Pancreas (tissue), 10 donors: ENCODE results near the gene RAD51B. TPM values are rescaled to one million over a fixed set of nuclear protein-coding genes. Genes with fewer than 3 reads are reported as not detected.
A peak's percentile ranks its signal among the peaks of the same experiment; 100 is the strongest.

Source experiments
- ATAC-seq, 4 donors: fragments of 200-7000 bp; cut with Tn5 transposase; one replicate each; pipeline versions ENCODE4 v1.8.0 to v1.9.1; 2020; ENCODE audit warnings: mild to moderate bottlenecking in 4 of 4, moderate library complexity in 4 of 4
- DNase-seq, 6 donors: peaks; one replicate each; pipeline ENCODE4 v3.0.0-alpha.2; 2020
- FAIRE-seq: peaks from 2 replicates; lab custom pipeline; 2012; peaks lifted over from hg19 to GRCh38; lab: Jason Lieb, UNC
- H3K27ac ChIP-seq, 4 donors: fragments of 200-600 bp; sonication (generic); 1 replicate in 3 of 4; 2 replicates in 1 of 4; pipeline versions ENCODE4 v1.5.0 to v1.8.0; 2020
- H3K27me3 ChIP-seq, 4 donors: fragments of 200-600 bp; one replicate each; pipeline ENCODE4 v1.8.0; 2021
- H3K36me3 ChIP-seq, 3 donors: fragments of 200-600 bp; sonication (generic) in 1 of 3; one replicate each; pipeline versions ENCODE4 v1.5.0 to v1.8.0; 2020 to 2021
- H3K4me1 ChIP-seq, 3 donors: fragments of 200-600 bp; one replicate each; pipeline ENCODE4 v1.8.0; 2021
- H3K4me3 ChIP-seq, 4 donors: fragments of 200-600 bp; sonication (generic) in 2 of 4; one replicate each; pipeline versions ENCODE4 v1.5.0 to v1.8.0; 2020 to 2021
- H3K9me3 ChIP-seq, 4 donors: fragments of 200-600 bp; one replicate each; pipeline ENCODE4 v1.8.0; 2021
- CTCF ChIP-seq, 4 donors: fragments of 200-600 bp; sonication (generic) in 3 of 4; IDR thresholded peaks; one replicate each; pipeline versions ENCODE4 v1.5.0 to v1.8.0; 2021; ENCODE audit warnings: antibody characterized with exemption in 4 of 4
- WGBS, 2 donors: extraction: QIAGEN DNeasy Blood & Tissue Kit; methylation state at CpG; one replicate each; pipeline ENCODE4 v1.1.7; 2013; 5-methylcytosine and 5-hydroxymethylcytosine counted together
- intact Hi-C, 3 donors: fragments of 100-400 bp; cut with DNase I; formaldehyde crosslinking; loops; one replicate each; pipeline versions ENCODE4 v1.11.1 to v1.14.2; 2022
- polyA plus RNA-seq, 2 donors: library from polyadenylated mRNA; stranded (reverse); fragments of 200-250 nt; gene quantifications; one replicate each; pipeline ENCODE4 v1.2.3, GENCODE V29; 2013
- total RNA-seq, 6 donors: library from RNA; stranded (reverse); fragmentation: NEBNext Ultra II Directional in 4 of 6; extraction: Animal tissue kit (Norgen Biotek cat#: 25700) in 4 of 6; gene quantifications; one replicate each; pipeline versions ENCODE4 v1.2.1 to v1.2.4, GENCODE V29; 2021 to 2023
- donor health status: healthy with polysubstance abuse.
- donor health status: DM: no; HTN: no; CAD: no; lungs with moderate emphysema.
- donor health status: DM: no; HTN: no; CAD: no.
- donor health status: control.
- donor health status: control.
- donor health status: Bipolar disorder and iron deficiency.
- donor health status: DM: yes; HTN: yes; CAD: no.
- donor health status: DM: no; HTN: no; CAD: no.
- donor health status: DM: no; HTN: no; CAD: no.
- donor health status: DM: yes; HTN: yes; CAD: no.

Gene RAD51B
- total and polyA plus RNA-seq, 8 donors, result 1.1 to 17.3 (median 5.8) TPM

- Histone ChIP-seq H3K27ac (peak overlapping the region in 2 of 4 donors; percentile 30 to 39), H3K4me3 (no peak overlapping the region), H3K36me3 (no peaks in the 10 kb centered on the region), H3K4me1 (peaks cover 0 to 30% (median 16%) of the 10 kb centered on the region in 3 donors), H3K9me3 (no peaks in the 10 kb centered on the region), H3K27me3 (no peaks in the 10 kb centered on the region)
- FAIRE-seq (no peak), DNase-seq (no peak), ATAC-seq (peak; percentile 56 to 78 (median 65))
- WGBS, 2 donors, result 66 to 71% methylated on average over 11 of the region's 11 CpGs
- no peak for TF ChIP-seq CTCF (IDR thresholded peaks at IDR 0.05)
- intact Hi-C loops, result no loop called here
Observed at GRCh38 chr14:68506645-68507419, 687.3 kb downstream of the RAD51B start.

GRCh38 chr14:68507544-68508081 lies 688.0 kb downstream of the RAD51B start:
- FAIRE-seq, result no peak
- 85 to 86% methylated on average over 10 of the region's 10 CpGs for WGBS, 2 donors
- no peaks in the 10 kb centered on the region for H3K9me3 ChIP-seq
- TF ChIP-seq CTCF (IDR thresholded peaks at IDR 0.05), result no peak
- peaks cover 0 to 28% (median 16%) of the 10 kb centered on the region in 3 donors for H3K4me1 ChIP-seq
- peak overlapping the region in 1 of 4 donors; percentile 30 for H3K27ac ChIP-seq
- DNase-seq, result no peak
- no peaks in the 10 kb centered on the region for H3K36me3 ChIP-seq
- H3K4me3 ChIP-seq, result no peak overlapping the region
- intact Hi-C loops, result no loop called here
- no peaks in the 10 kb centered on the region for H3K27me3 ChIP-seq
- peak; percentile 26 to 69 (median 42) for ATAC-seq

GRCh38 chr14:68508581-68508980 lies 689.0 kb downstream of the RAD51B start:
- Histone ChIP-seq H3K9me3 (no peaks in the 10 kb centered on the region), H3K4me3 (no peak overlapping the region), H3K27me3 (no peaks in the 10 kb centered on the region), H3K27ac (no peak overlapping the region), H3K36me3 (no peaks in the 10 kb centered on the region), H3K4me1 (peaks cover 0 to 37% (median 16%) of the 10 kb centered on the region in 3 donors)
- peak in 1 of 6 donors; percentile 12 for DNase-seq
- FAIRE-seq, result no peak
- WGBS, 2 donors, result 72 to 97% methylated on average over 2 of the region's 2 CpGs
- no peak for ATAC-seq
- TF ChIP-seq CTCF (IDR thresholded peaks at IDR 0.05), result no peak
- intact Hi-C loops, result no loop called here

- intact Hi-C loops, result no loop called here
- no peaks in the 10 kb centered on the region for H3K9me3 ChIP-seq
- no peak overlapping the region for H3K4me3 ChIP-seq
- H3K27me3 ChIP-seq, result no peaks in the 10 kb centered on the region
- DNase-seq (peak in 1 of 6 donors; percentile 14), ATAC-seq (no peak), FAIRE-seq (no peak)
- peaks cover 0 to 41% (median 16%) of the 10 kb centered on the region in 3 donors for H3K4me1 ChIP-seq
- H3K36me3 ChIP-seq, result no peaks in the 10 kb centered on the region
- WGBS, 2 donors, result 78 to 80% methylated on average over 9 of the region's 9 CpGs
- H3K27ac ChIP-seq, result peak overlapping the region in 1 of 4 donors; percentile 27
- TF ChIP-seq CTCF (IDR thresholded peaks at IDR 0.05), result no peak
Observed at GRCh38 chr14:68509188-68509983, 689.8 kb downstream of the RAD51B start.
